GM23338 (cell line): ENCODE results near the gene CENPP. TPM values are rescaled to one million over a fixed set of nuclear protein-coding genes. Genes with fewer than 3 reads are reported as not detected.

Source experiments
- ATAC-seq: fragments of 200-7000 bp; cut with Tn5 transposase; 3 replicates; pipeline ENCODE4 v1.9.1; 2020
- DNase-seq: peaks from one replicate; pipeline ENCODE4 v3.0.0-alpha.2; 2015; ENCODE audit warnings: low spot score
- H2AFZ ChIP-seq: fragments of 200-600 bp; sonication (generic); 2 replicates; pipeline ENCODE4 v1.8.0; 2016; ENCODE audit warnings: antibody characterized with exemption, mild to moderate bottlenecking, moderate library complexity
- H3F3A ChIP-seq: fragments of 200-600 bp; sonication (generic); replicated peaks from 2 replicates; pipeline ENCODE4 v1.8.0; 2017; ENCODE audit warnings: antibody characterized with exemption, mixed run types, low read depth
- H3K27ac ChIP-seq: fragments of 200-600 bp; sonication (generic); 2 replicates; pipeline ENCODE4 v1.6.1; 2016; ENCODE audit warnings: low read depth
- H3K27me3 ChIP-seq: fragments of 200-600 bp; sonication (generic); 2 replicates; pipeline ENCODE4 v1.8.0; 2016; ENCODE audit warnings: mild to moderate bottlenecking, mixed run types, moderate library complexity; ENCODE audit not compliant: insufficient read depth
- H3K36me3 ChIP-seq: fragments of 200-600 bp; sonication (generic); 2 replicates; pipeline ENCODE4 v1.8.0; 2016; ENCODE audit warnings: mild to moderate bottlenecking; ENCODE audit not compliant: insufficient read depth
- H3K4me1 ChIP-seq: fragments of 200-600 bp; sonication (generic); 2 replicates; pipeline ENCODE4 v1.8.0; 2016; ENCODE audit warnings: mild to moderate bottlenecking, moderate library complexity; ENCODE audit not compliant: insufficient read depth
- H3K4me2 ChIP-seq: fragments of 200-600 bp; sonication (generic); 2 replicates; pipeline ENCODE4 v1.7.1; 2017; ENCODE audit warnings: mixed run types
- H3K4me3 ChIP-seq: fragments of 200-600 bp; sonication (generic); 2 replicates; pipeline ENCODE4 v1.6.1; 2016; ENCODE audit warnings: mixed run types
- H3K79me2 ChIP-seq: fragments of 200-600 bp; sonication (generic); replicated peaks from 2 replicates; pipeline ENCODE4 v1.8.0; 2017; ENCODE audit warnings: mild to moderate bottlenecking; ENCODE audit not compliant: insufficient read depth
- H3K9me2 ChIP-seq: fragments of 200-600 bp; sonication (generic); 2 replicates; pipeline ENCODE4 v1.8.0; 2017; ENCODE audit not compliant: insufficient read depth
- H4K20me1 ChIP-seq: fragments of 200-600 bp; sonication (generic); replicated peaks from 2 replicates; pipeline ENCODE4 v1.8.0; 2017; ENCODE audit warnings: mild to moderate bottlenecking; ENCODE audit not compliant: insufficient read depth
- H3K27ac Mint-ChIP-seq: 2 replicates; pipeline ENCODE4 v1.8.0; 2020; ENCODE audit warnings: inconsistent platforms, mild to moderate bottlenecking, moderate library complexity, mixed read lengths
- H3K27me3 Mint-ChIP-seq: 3 replicates; pipeline ENCODE4 v1.8.0; 2022; ENCODE audit warnings: low read depth, mild to moderate bottlenecking, moderate library complexity, mixed read lengths, inconsistent platforms; ENCODE audit not compliant: insufficient read depth, poor library complexity
- H3K36me3 Mint-ChIP-seq: 3 replicates; pipeline ENCODE4 v1.8.0; 2021; ENCODE audit warnings: low read depth, mild to moderate bottlenecking, inconsistent platforms, moderate library complexity, mixed read lengths
- H3K4me1 Mint-ChIP-seq: 3 replicates; pipeline ENCODE4 v1.8.0; 2020; ENCODE audit warnings: mild to moderate bottlenecking, inconsistent platforms, mixed read lengths
- H3K4me3 Mint-ChIP-seq: 3 replicates; pipeline ENCODE4 v1.8.0; 2021; ENCODE audit warnings: moderate library complexity, mild to moderate bottlenecking, inconsistent platforms, mixed read lengths
- H3K9me3 Mint-ChIP-seq: 3 replicates; pipeline ENCODE4 v1.8.0; 2020; ENCODE audit warnings: moderate library complexity, mild to moderate bottlenecking, inconsistent platforms, mixed read lengths
- ETS1 ChIP-seq: IDR thresholded peaks from 2 replicates; pipeline ENCODE4 v1.6.1; 2016; ENCODE audit warnings: antibody characterized with exemption
- EZH2 ChIP-seq: fragments of 200-600 bp; sonication (generic); IDR thresholded peaks from one replicate; pipeline ENCODE4 v1.8.0; 2017; ENCODE audit warnings: antibody characterized with exemption, mild to moderate bottlenecking, low read depth; ENCODE audit not compliant: unreplicated experiment
- EZH2phosphoT487 ChIP-seq: fragments of 200-600 bp; sonication (generic); IDR thresholded peaks from one replicate; pipeline ENCODE4 v1.8.1; 2018; ENCODE audit warnings: antibody characterized with exemption; ENCODE audit not compliant: unreplicated experiment
- JUNB ChIP-seq: IDR thresholded peaks from one replicate; pipeline ENCODE4 v1.6.1; 2016; ENCODE audit warnings: antibody characterized with exemption; ENCODE audit not compliant: unreplicated experiment
- NANOG ChIP-seq: IDR thresholded peaks from 2 replicates; pipeline ENCODE4 v1.6.1; 2016; ENCODE audit warnings: antibody characterized with exemption, borderline replicate concordance
- POLR2AphosphoS5 ChIP-seq: IDR thresholded peaks from 2 replicates; pipeline ENCODE4 v1.6.1; 2016; ENCODE audit warnings: antibody characterized with exemption, low read depth
- STAT1 ChIP-seq: IDR thresholded peaks from one replicate; pipeline ENCODE4 v1.6.1; 2016; ENCODE audit warnings: antibody characterized with exemption; ENCODE audit not compliant: unreplicated experiment
- ZNF331 ChIP-seq: fragments of 250-450 bp; sonication (Bioruptor Pico); IDR thresholded peaks from 2 replicates; pipeline ENCODE4 v1.5.0; 2020; ENCODE audit warnings: low read depth, mild to moderate bottlenecking, moderate library complexity
- polyA plus RNA-seq: library from polyadenylated mRNA; unstranded; fragments of >200 nt; fragmentation: Nextera tagmentation; extraction: Ambion mirVana; gene quantifications from 2 replicates; pipeline ENCODE4 v1.2.1, GENCODE V29; 2016
- total RNA-seq: library from RNA; depleted of rRNA; stranded (reverse); fragments of >200 nt; shearing (Covaris generic); gene quantifications from 2 replicates; pipeline ENCODE4 v1.2.3, GENCODE V29; 2014
- TF ChIP-seq, protein P1 (sequence below): IDR thresholded peaks from one replicate; pipeline ENCODE4 v1.6.1; 2018; ENCODE audit warnings: antibody characterized with exemption; ENCODE audit not compliant: unreplicated experiment
- TF ChIP-seq, protein P2 (sequence below), 2 experiments: fragments of 200-600 bp in 1 of 2; sonication (generic) in 1 of 2; conservative IDR thresholded peaks; 2 replicates each; pipeline versions ENCODE4 v1.5.1 to v1.6.1; 2016 to 2017; ENCODE audit warnings: antibody characterized with exemption in 2 of 2, low read depth in 2 of 2, mild to moderate bottlenecking in 2 of 2, moderate library complexity in 1 of 2

Gene CENPP
- total and polyA plus RNA-seq, 2 experiments from 2014 or later = 11.0 to 12.6 TPM

- Histone ChIP-seq H3K79me2 (no peaks in the 10 kb centered on the region), H3K4me2 (no peak overlapping the region), H2AFZ (no peak overlapping the region), H3F3A (no peaks in the 10 kb centered on the region), H4K20me1 (no peaks in the 10 kb centered on the region), H3K9me2 (no peaks in the 10 kb centered on the region), H3K36me3 (peaks cover 5% of the 10 kb centered on the region; the same call in 1 of the 2 replicates), H3K4me3 (no peak overlapping the region), H3K27me3 (no peaks in the 10 kb centered on the region), H3K4me1 (no peaks in the 10 kb centered on the region), H3K27ac (no peak overlapping the region)
- Mint-ChIP-seq H3K9me3 (peaks cover 20% of the 10 kb centered on the region), H3K4me3 (no peak overlapping the region), H3K36me3 (peaks cover 9% of the 10 kb centered on the region), H3K27ac (peak overlapping the region; percentile 73), H3K27me3 (peaks cover 9% of the 10 kb centered on the region), H3K4me1 (no peaks in the 10 kb centered on the region)
- TF ChIP-seq ETS1 (no peak), EZH2 (no peak)
- DNase-seq (no peak), ATAC-seq (no peak; the same call in 2 of the 3 replicates)
Observed at GRCh38 chr9:92600462-92601261, 274.9 kb downstream of the CENPP start.

- Mint-ChIP-seq H3K36me3 (peaks cover 9% of the 10 kb centered on the region), H3K4me3 (no peak overlapping the region), H3K4me1 (no peaks in the 10 kb centered on the region), H3K27me3 (peaks cover 10% of the 10 kb centered on the region), H3K9me3 (peaks cover 21% of the 10 kb centered on the region), H3K27ac (no peak overlapping the region)
- DNase-seq (no peak), ATAC-seq (no peak)
- no peaks in the 10 kb centered on the region for H3K4me1 ChIP-seq
- H3K4me2 ChIP-seq = no peak overlapping the region
- H3K27me3 ChIP-seq = no peaks in the 10 kb centered on the region
- no peak overlapping the region for H3K27ac ChIP-seq
- H3K4me3 ChIP-seq = no peak overlapping the region
- peaks cover 5% of the 10 kb centered on the region; the same call in 1 of the 2 replicates for H3K36me3 ChIP-seq
- no peaks in the 10 kb centered on the region for H3K79me2 ChIP-seq
- H3K9me2 ChIP-seq = no peaks in the 10 kb centered on the region; the same call in 1 of the 2 replicates
- no peaks in the 10 kb centered on the region for H3F3A ChIP-seq
- H2AFZ ChIP-seq = no peak overlapping the region
- no peaks in the 10 kb centered on the region for H4K20me1 ChIP-seq
- no peak for TF ChIP-seq NANOG
- no peak for TF ChIP-seq EZH2phosphoT487
- TF ChIP-seq POLR2AphosphoS5 = no peak
- TF ChIP-seq, protein P1, sequence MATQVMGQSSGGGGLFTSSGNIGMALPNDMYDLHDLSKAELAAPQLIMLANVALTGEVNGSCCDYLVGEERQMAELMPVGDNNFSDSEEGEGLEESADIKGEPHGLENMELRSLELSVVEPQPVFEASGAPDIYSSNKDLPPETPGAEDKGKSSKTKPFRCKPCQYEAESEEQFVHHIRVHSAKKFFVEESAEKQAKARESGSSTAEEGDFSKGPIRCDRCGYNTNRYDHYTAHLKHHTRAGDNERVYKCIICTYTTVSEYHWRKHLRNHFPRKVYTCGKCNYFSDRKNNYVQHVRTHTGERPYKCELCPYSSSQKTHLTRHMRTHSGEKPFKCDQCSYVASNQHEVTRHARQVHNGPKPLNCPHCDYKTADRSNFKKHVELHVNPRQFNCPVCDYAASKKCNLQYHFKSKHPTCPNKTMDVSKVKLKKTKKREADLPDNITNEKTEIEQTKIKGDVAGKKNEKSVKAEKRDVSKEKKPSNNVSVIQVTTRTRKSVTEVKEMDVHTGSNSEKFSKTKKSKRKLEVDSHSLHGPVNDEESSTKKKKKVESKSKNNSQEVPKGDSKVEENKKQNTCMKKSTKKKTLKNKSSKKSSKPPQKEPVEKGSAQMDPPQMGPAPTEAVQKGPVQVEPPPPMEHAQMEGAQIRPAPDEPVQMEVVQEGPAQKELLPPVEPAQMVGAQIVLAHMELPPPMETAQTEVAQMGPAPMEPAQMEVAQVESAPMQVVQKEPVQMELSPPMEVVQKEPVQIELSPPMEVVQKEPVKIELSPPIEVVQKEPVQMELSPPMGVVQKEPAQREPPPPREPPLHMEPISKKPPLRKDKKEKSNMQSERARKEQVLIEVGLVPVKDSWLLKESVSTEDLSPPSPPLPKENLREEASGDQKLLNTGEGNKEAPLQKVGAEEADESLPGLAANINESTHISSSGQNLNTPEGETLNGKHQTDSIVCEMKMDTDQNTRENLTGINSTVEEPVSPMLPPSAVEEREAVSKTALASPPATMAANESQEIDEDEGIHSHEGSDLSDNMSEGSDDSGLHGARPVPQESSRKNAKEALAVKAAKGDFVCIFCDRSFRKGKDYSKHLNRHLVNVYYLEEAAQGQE = no peak
- no peak for TF ChIP-seq STAT1
- TF ChIP-seq, protein P2, sequence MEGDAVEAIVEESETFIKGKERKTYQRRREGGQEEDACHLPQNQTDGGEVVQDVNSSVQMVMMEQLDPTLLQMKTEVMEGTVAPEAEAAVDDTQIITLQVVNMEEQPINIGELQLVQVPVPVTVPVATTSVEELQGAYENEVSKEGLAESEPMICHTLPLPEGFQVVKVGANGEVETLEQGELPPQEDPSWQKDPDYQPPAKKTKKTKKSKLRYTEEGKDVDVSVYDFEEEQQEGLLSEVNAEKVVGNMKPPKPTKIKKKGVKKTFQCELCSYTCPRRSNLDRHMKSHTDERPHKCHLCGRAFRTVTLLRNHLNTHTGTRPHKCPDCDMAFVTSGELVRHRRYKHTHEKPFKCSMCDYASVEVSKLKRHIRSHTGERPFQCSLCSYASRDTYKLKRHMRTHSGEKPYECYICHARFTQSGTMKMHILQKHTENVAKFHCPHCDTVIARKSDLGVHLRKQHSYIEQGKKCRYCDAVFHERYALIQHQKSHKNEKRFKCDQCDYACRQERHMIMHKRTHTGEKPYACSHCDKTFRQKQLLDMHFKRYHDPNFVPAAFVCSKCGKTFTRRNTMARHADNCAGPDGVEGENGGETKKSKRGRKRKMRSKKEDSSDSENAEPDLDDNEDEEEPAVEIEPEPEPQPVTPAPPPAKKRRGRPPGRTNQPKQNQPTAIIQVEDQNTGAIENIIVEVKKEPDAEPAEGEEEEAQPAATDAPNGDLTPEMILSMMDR (conservative IDR thresholded peaks at IDR 0.05; ENCODE audit: low read depth in 2 of 2) = no peak
- no peak for TF ChIP-seq ETS1
- TF ChIP-seq ZNF331 (CRISPR knock-in tag) = no peak
- no peak for TF ChIP-seq JUNB
Observed at GRCh38 chr9:92601451-92601850, 275.7 kb downstream of the CENPP start.
